Coronary artery (tissue), 2 donors: ENCODE data around the gene PARD3.
A peak's percentile ranks its signal among the peaks of the same experiment; 100 is the strongest.

ENCODE experiments used
- DNase-seq: peaks from one replicate; pipeline ENCODE4 v3.0.0-alpha.2; 2017; ENCODE audit warnings: low spot score
- H3K27ac ChIP-seq, 2 donors: fragments of 200-600 bp; sonication (generic); one replicate each; pipeline ENCODE4 v1.5.1; 2016 to 2019
- H3K4me3 ChIP-seq: fragments of 200-600 bp; sonication (generic); 2 replicates; pipeline ENCODE4 v1.5.1; 2016; ENCODE audit warnings: mild to moderate bottlenecking, moderate library complexity
- TF ChIP-seq, protein P1 (sequence below): fragments of 200-600 bp; sonication (generic); IDR thresholded peaks from one replicate; pipeline ENCODE4 v1.5.1; 2019; ENCODE audit warnings: antibody characterized with exemption

PARD3 gene

DNA sequence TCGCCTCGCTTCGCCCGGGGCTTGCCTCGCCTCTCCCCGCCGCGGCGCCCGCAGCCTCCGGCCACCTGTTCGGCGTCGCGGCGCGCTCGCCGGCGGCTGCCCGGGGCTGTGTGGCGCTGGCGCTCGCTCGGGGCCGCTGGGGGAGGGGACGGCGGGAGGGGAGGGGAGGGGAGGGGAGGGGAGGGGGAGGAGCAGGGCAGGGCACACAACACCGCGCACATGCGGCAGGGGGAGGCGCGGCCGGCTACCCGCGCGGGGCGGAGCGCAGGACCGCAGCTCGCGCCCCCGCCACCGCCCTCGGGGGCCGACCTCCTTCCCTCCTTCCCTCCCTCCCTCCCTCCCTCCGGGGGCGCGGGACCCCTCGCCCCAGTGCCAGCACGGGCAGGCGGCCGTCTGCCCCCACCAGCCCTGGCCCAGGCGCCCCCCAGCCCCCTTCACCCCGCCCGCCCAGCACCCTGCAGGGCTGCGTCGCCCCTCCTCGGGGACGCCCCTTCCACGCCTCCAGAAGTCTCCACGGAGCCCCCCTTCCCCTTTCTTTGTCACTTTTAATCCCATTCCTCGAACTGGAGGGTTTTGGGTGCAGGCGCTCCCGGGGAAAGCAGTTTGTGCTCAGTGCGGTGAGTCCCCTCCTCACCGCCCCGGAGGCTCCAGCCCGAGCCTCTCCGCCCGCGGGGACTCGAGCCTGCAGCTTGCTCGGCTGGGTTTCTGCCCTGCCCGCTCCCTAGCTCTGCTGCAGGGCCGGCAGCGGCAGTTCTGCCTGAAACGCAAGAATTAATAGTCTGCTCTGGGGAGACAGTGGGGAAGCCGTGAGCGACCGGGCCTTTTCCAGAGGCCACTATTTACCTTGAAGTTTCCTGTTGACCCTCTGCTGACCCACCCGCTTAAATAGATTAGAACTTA lies at the start of gene PARD3:
Gene PARD3 (minus strand): TSS at position 112 of the 900 bp plus-strand sequence. CDS start 301 bp downstream, outside the sequence.
- TF ChIP-seq, protein P1, sequence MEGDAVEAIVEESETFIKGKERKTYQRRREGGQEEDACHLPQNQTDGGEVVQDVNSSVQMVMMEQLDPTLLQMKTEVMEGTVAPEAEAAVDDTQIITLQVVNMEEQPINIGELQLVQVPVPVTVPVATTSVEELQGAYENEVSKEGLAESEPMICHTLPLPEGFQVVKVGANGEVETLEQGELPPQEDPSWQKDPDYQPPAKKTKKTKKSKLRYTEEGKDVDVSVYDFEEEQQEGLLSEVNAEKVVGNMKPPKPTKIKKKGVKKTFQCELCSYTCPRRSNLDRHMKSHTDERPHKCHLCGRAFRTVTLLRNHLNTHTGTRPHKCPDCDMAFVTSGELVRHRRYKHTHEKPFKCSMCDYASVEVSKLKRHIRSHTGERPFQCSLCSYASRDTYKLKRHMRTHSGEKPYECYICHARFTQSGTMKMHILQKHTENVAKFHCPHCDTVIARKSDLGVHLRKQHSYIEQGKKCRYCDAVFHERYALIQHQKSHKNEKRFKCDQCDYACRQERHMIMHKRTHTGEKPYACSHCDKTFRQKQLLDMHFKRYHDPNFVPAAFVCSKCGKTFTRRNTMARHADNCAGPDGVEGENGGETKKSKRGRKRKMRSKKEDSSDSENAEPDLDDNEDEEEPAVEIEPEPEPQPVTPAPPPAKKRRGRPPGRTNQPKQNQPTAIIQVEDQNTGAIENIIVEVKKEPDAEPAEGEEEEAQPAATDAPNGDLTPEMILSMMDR, result no peak

GRCh38 chr10:34864149-34865067 lies 49.3 kb upstream of the PARD3 start:
- no peak overlapping the region for H3K27ac ChIP-seq
- TF ChIP-seq, protein P1, result no peak
- DNase-seq, result no peak
- H3K4me3 ChIP-seq, result no peak overlapping the region

More for the DNA sequence above, at the start of gene PARD3:
- peak within 1 kb of the TSS; percentile 82 to 86 for H3K27ac ChIP-seq
- H3K4me3 ChIP-seq, result peak within 1 kb of the TSS; percentile 78
- no peak for DNase-seq

GRCh38 chr10:34862892-34863291 lies 47.8 kb upstream of the PARD3 start:
- TF ChIP-seq, protein P1, result no peak
- no peak for DNase-seq
- Histone ChIP-seq H3K27ac (no peak overlapping the region), H3K4me3 (no peak overlapping the region)

DNA sequence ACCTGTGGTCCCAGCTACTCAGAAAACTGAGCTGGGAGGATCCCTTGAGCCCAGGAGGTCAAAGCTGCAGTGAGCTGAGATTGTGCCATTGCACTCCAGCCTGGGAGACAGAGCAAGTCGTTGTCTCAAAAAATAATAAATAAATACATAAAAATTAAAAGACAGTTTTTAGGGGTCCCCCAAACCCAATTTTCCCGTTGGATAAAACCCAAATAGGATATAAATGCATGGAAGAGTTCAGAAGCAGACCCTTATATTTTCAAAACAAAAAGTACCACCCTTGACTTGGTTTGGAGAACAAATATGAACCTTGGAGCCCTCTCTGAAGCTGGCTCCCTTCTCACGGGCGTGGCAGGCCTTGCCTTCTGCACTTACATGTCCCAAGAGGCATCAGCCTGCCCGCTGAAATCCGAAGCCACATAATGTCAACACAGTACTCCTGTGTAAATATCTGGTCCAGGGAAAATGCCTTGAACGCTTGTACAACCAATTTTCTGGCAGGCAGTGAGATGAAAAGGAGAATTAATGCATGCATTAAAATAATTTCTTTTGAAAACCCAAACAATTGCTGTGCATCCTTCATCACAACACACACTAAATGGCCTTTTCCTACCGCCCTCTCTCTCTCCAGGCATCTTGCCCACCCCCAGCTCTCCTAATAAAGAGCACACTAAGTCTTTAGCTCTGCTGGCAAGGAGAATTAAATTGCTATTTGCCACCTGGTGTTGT lies 46.4 kb upstream of the PARD3 start:
- no peak for DNase-seq
- Histone ChIP-seq H3K4me3 (no peak overlapping the region), H3K27ac (no peak overlapping the region)
- TF ChIP-seq, protein P1, result no peak

- TF ChIP-seq, protein P1, result no peak
- DNase-seq, result no peak
Observed at GRCh38 chr10:34859170-34859569, 44.1 kb upstream of the PARD3 start.

DNA sequence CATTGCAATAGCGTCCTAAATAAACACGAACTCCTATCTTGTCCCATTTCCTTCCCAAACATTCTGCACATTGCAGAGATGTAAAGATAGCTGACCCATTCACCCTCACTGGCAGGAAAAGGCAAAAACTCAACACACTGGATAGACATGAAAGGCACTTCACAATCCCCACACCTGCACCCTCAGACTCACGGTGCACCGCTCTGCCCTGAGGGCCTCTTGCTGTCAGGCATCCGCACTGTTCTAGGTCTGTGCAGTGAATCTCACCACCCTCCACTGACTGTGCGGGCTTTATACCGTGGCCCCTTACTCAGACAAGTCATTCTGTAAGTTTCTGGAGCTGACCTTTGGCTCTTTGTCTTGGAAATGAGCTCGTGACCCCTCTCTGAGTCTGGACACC lies 42.9 kb upstream of the PARD3 start:
- no peak overlapping the region for H3K4me3 ChIP-seq
- H3K27ac ChIP-seq, result no peak overlapping the region
- no peak for DNase-seq
- TF ChIP-seq, protein P1, result no peak

More at GRCh38 chr10:34859170-34859569, 44.1 kb upstream of the PARD3 start:
- Histone ChIP-seq H3K27ac (no peak overlapping the region), H3K4me3 (no peak overlapping the region)
